ENCODE data around the gene TTC5.
"Not testable (repeated sequence)": the region's sequence is repeated elsewhere in the genome, so short reads cannot be mapped to it uniquely, and the experiment has no call there.

TTC5 gene

DNA sequence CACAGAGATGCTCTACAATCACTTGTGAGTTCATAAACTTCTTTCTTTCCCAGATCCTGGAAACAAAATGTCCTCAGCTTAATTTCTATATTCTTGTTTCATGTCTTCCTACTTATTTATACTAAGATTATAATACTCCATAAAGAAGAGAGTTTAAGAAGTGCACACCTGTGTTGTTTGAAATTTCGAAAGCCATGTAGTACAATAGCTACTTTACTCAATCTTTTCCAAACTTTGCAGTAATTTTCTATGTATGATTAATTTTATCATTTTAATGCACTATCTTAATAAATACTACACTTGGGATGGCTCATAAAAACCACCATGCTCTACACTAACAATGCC is 300 bp upstream of the TTC5 start:
- DNase-seq (ENCODE audit: low read depth in 2 of 2): no peak

DNA sequence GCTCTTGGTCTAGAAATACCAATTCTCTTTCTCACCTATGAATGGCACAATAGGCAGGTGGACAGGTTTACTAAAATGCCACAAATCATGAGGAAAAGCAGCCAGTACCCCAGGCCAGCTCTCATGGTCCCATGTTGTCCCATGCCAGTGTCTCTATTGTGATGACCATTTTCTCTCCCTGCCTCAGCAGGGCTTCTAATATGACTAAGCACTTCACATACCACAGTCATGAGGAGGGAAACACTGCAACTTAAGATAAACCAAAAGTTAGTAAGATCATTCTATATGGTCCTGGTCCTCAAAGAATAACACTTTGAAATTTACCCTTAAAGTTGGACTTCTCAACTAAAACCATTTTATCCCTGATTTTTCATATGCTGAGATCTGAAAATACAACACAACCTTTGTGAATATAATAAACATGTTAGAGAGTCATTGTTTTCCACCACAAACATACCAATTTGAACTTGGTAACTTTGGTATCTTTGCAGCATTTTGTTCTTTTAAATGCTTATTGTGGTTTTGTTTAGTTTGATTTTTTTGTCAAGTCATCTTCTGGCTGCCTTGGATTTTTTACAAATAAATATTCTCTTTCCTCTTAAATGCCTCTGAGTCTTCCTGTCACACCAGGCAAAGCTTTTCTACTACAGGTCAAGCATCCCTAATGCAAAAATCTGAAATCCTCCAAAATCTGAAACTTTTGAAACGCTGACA is 3.6 kb downstream of the TTC5 start:
- DNase-seq (ENCODE audit: low read depth in 2 of 2): no peak

- peak in 1 of 2 donors; percentile 6 for DNase-seq (ENCODE audit: low read depth in 2 of 2)
Observed at GRCh38 chr14:20295067-20295466, 10.7 kb downstream of the TTC5 start.

- DNase-seq (ENCODE audit: low read depth in 2 of 2): no peak
Observed at GRCh38 chr14:20294636-20295035, 11.1 kb downstream of the TTC5 start.

DNA sequence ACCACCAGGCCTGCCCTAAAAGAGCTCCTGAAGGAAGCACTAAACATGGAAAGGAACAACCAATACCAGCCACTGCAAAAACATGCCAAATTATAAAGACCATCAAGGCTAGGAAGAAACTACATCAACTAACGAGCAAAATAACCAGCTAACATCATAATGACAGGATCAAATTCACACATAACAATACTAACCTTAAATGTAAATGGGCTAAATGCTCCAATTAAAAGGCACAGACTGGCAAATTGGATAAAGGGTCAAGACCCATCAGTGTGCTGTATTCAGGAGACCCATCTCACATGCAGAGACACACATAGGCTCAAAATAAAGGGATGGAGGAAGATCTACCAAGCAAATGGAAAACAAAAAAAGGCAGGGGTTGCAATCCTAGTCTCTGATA is 23.8 kb downstream of the TTC5 start:
- DNase-seq (ENCODE audit: low read depth in 2 of 2): not testable (repeated sequence)

- not testable (repeated sequence) for DNase-seq (ENCODE audit: low read depth in 2 of 2)
Observed at GRCh38 chr14:20280265-20280664, 25.5 kb downstream of the TTC5 start.

- DNase-seq (ENCODE audit: low read depth in 2 of 2): no peak
Observed at GRCh38 chr14:20278414-20278813, 27.3 kb downstream of the TTC5 start.

DNA sequence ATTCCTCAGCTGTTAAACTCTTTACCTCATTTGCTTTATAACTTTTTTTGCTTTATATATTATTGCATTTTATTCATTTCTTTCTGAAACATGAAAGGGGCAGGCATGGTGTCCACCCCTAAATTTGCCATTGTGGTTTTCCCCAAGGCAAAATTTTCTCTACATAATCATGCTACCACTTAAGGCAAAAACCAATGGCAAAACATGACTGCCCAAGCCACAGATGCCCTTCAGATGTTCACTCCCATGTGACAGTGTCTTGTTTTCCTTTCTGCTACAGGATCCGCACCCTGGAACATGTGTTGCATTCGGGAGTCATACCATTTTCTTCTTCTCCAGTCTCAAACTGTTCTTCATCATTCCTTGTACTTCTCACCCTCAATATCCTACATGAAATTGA is 28.3 kb downstream of the TTC5 start:
- DNase-seq (ENCODE audit: low read depth in 2 of 2): no peak

DNA sequence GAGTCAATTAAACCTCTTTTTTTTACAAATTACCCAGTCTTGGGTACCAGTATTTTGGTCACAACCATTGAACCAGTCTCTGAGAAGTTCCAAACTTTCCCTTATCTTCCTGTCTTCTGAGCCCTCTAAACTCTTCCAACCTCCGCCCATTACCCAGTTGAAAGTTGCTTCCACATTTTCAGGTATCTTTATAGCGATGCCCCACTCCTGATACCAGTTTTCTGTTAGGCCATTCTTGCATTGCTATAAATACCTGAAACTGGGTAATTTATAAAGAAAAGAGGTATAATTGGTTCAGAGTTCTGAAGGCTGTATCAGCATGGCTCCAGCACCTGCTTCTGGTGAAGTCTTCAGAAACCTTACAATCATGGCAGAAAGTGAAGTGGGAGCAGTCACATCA is 31.7 kb downstream of the TTC5 start:
- no peak for DNase-seq (ENCODE audit: low read depth in 2 of 2)

GRCh38 chr14:20264361-20264760 is 41.4 kb downstream of the TTC5 start:
- DNase-seq (ENCODE audit: low read depth in 2 of 2): not testable (repeated sequence)

- DNase-seq (ENCODE audit: low read depth in 2 of 2): no peak
Observed at GRCh38 chr14:20262642-20263128, 43.1 kb downstream of the TTC5 start.

DNA sequence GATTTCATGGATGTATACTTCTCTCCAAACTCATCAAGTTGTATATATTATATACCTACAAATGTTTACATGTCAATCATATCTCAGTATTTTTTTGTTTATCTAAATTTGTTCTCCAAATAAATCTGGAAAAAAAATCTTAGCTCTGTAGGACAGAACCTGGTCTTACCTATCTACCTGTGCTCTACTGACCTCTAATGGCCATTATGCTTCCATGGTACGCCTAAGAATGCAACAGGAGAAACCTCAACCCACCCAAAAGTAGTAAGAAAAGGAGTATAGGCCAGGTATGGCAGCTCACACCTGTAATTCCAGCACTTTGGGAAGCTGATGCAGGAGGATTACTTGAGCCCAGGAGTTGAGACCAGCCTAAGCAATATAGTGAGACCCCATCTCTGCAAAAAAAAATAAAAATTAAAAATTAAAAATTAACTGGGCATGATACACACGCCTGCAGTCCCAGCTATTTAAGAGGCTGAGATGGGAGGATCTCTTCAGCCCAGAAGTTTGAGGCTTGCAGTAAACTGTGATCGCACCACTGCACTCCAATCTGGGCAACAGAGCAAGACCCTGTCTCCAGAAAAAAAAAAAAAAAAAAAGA is 58.0 kb downstream of the TTC5 start:
- DNase-seq (ENCODE audit: low read depth in 2 of 2): no peak

Data from stimulated activated CD8-positive, alpha-beta memory T cell treated with anti-CD3 and anti-CD28 coated beads, Interleukin-15, amount 100 ng/mL, for 48 hours (primary cell).